Smooth muscle cell (in vitro differentiated cells): Measurements from ENCODE around the gene SUN1. TPM values are rescaled to one million over a fixed set of nuclear protein-coding genes. Genes with fewer than 3 reads are reported as not detected.

Experiments
- DNase-seq: peaks from one replicate; lab custom pipeline; 2025; ENCODE audit not compliant: unreplicated experiment; lab: John Stamatoyannopoulos, UW
- H2AFZ ChIP-seq: fragments of 200-600 bp; sonication (generic); 2 replicates; pipeline ENCODE4 v1.6.0; 2016; ENCODE audit warnings: antibody characterized with exemption, low read depth, mild to moderate bottlenecking
- H3F3A ChIP-seq: fragments of 200-600 bp; sonication (generic); 2 replicates; pipeline ENCODE4 v1.6.0; 2017; ENCODE audit warnings: antibody characterized with exemption, low read depth
- H3K27ac ChIP-seq: fragments of 200-600 bp; sonication (generic); 2 replicates; pipeline ENCODE4 v1.5.1; 2016; ENCODE audit warnings: low read depth, mild to moderate bottlenecking
- H3K27me3 ChIP-seq: fragments of 200-600 bp; sonication (generic); 2 replicates; pipeline ENCODE4 v1.6.1; 2016; ENCODE audit warnings: low read depth, mild to moderate bottlenecking
- H3K36me3 ChIP-seq: fragments of 200-600 bp; sonication (generic); 2 replicates; pipeline ENCODE4 v1.5.1; 2016; ENCODE audit warnings: low read depth
- H3K4me1 ChIP-seq: fragments of 200-600 bp; sonication (generic); 2 replicates; pipeline ENCODE4 v1.5.1; 2016; ENCODE audit warnings: low read depth
- H3K4me2 ChIP-seq: fragments of 200-600 bp; sonication (generic); 2 replicates; pipeline ENCODE4 v1.6.0; 2016; ENCODE audit warnings: mild to moderate bottlenecking
- H3K4me3 ChIP-seq: fragments of 200-600 bp; sonication (generic); 2 replicates; pipeline ENCODE4 v1.5.1; 2016; ENCODE audit warnings: mild to moderate bottlenecking
- H3K79me2 ChIP-seq: fragments of 200-600 bp; sonication (generic); 2 replicates; pipeline ENCODE4 v1.6.0; 2016; ENCODE audit warnings: low read depth, mild to moderate bottlenecking
- H3K9ac ChIP-seq: fragments of 200-600 bp; sonication (generic); 2 replicates; pipeline ENCODE4 v1.6.0; 2016; ENCODE audit warnings: low read depth
- H3K9me3 ChIP-seq: fragments of 200-600 bp; sonication (generic); replicated peaks from 2 replicates; pipeline ENCODE4 v1.5.1; 2016; ENCODE audit warnings: low read depth
- H4K20me1 ChIP-seq: fragments of 200-600 bp; sonication (generic); 2 replicates; pipeline ENCODE4 v1.6.0; 2016; ENCODE audit warnings: low read depth
- CTCF ChIP-seq: fragments of 200-600 bp; sonication (generic); IDR thresholded peaks from 2 replicates; pipeline ENCODE4 v1.5.1; 2017; ENCODE audit warnings: borderline replicate concordance, mild to moderate bottlenecking, antibody characterized with exemption; ENCODE audit not compliant: insufficient read depth, poor library complexity, severe bottlenecking
- WGBS: methylation state at CpG from one replicate; pipeline ENCODE4 v1.1.7; 2016; ENCODE audit warnings: low lambda C conversion rate; 5-methylcytosine and 5-hydroxymethylcytosine counted together
- polyA plus RNA-seq: library from polyadenylated mRNA; unstranded; fragments of >200 nt; fragmentation: Nextera tagmentation; extraction: Ambion mirVana; gene quantifications from 2 replicates; pipeline ENCODE4 v1.2.1, GENCODE V29; 2016
- total RNA-seq: library from RNA; depleted of rRNA; stranded (reverse); fragments of >200 nt; gene quantifications from 2 replicates; pipeline ENCODE4 v1.2.3, GENCODE V29; 2014

Gene SUN1
- total and polyA plus RNA-seq, 2 experiments from 2014 or later: 50.7 to 90.3 TPM

- Histone ChIP-seq H4K20me1 (peaks cover 100% of the 10 kb centered on the region), H3K9me3 (no peaks in the 10 kb centered on the region), H2AFZ (no peak overlapping the region), H3K9ac (no peak overlapping the region), H3K79me2 (peaks cover 98% of the 10 kb centered on the region), H3K4me3 (no peak overlapping the region), H3F3A (no peaks in the 10 kb centered on the region), H3K27me3 (no peaks in the 10 kb centered on the region), H3K27ac (no peak overlapping the region), H3K4me1 (no peaks in the 10 kb centered on the region), H3K36me3 (no peaks in the 10 kb centered on the region), H3K4me2 (no peak overlapping the region)
- TF ChIP-seq CTCF: no peak
- DNase-seq: no peak
- whole genome bisulfite sequencing: 94% methylated on average over 11 of the region's 11 CpGs
Measured at GRCh38 chr7:824664-825063, 7.6 kb upstream of the SUN1 start.

- Histone ChIP-seq H3K4me2 (no peak overlapping the region), H3K27me3 (no peaks in the 10 kb centered on the region), H3K4me1 (no peaks in the 10 kb centered on the region), H3K79me2 (peaks cover 98% of the 10 kb centered on the region), H3K4me3 (no peak overlapping the region), H2AFZ (no peak overlapping the region), H4K20me1 (peaks cover 100% of the 10 kb centered on the region), H3K9ac (no peak overlapping the region), H3K27ac (no peak overlapping the region), H3K9me3 (no peaks in the 10 kb centered on the region), H3F3A (no peaks in the 10 kb centered on the region), H3K36me3 (no peaks in the 10 kb centered on the region)
- no peak for TF ChIP-seq CTCF
- no peak for DNase-seq
- 96% methylated on average over 6 of the region's 6 CpGs for WGBS
Measured at GRCh38 chr7:825386-825785, 6.9 kb upstream of the SUN1 start.

- H3K4me2 ChIP-seq: no peak overlapping the region
- no peaks in the 10 kb centered on the region for H3K4me1 ChIP-seq
- no peaks in the 10 kb centered on the region for H3K9me3 ChIP-seq
- TF ChIP-seq CTCF: no peak
- no peak overlapping the region for H3K9ac ChIP-seq
- DNase-seq: no peak
- no peak overlapping the region for H2AFZ ChIP-seq
- no peak overlapping the region for H3K27ac ChIP-seq
- peaks cover 100% of the 10 kb centered on the region for H4K20me1 ChIP-seq
- peaks cover 5% of the 10 kb centered on the region for H3F3A ChIP-seq
- 87% methylated on average over 29 of the region's 29 CpGs for WGBS
- H3K4me3 ChIP-seq: no peak overlapping the region
- peaks cover 94% of the 10 kb centered on the region for H3K79me2 ChIP-seq
- no peaks in the 10 kb centered on the region for H3K27me3 ChIP-seq
- H3K36me3 ChIP-seq: no peaks in the 10 kb centered on the region
Measured at GRCh38 chr7:826230-826917, 5.9 kb upstream of the SUN1 start.
